Measurements from ENCODE around the gene IER3. TPM values are rescaled to one million over a fixed set of nuclear protein-coding genes. Genes with fewer than 3 reads are reported as not detected.
A peak's percentile ranks its signal among the peaks of the same experiment; 100 is the strongest.

The IER3 gene
- total RNA-seq (2011; cell fraction: chromatin; rRNA removed; ENCODE audit: low replicate concordance) = 15.2 and 21.4 TPM in 2 replicates
- total RNA-seq (2011; cell fraction: nucleolus; rRNA removed) = 22.4 and 29.0 TPM in 2 replicates
- 21.0 and 27.1 TPM in 2 replicates for total RNA-seq (2011; cell fraction: nucleoplasm; rRNA removed)
- 18.7 and 24.7 TPM in 2 replicates for total RNA-seq (2014; rRNA removed)
- 8.0 and 8.2 TPM in 2 replicates for total RNA-seq (2014; rRNA removed; fragmentation: Illumina TruSeq; extraction: Trizol)
- 13.0 and 15.1 TPM in 2 replicates for total RNA-seq (2015; rRNA removed; fragmentation: Illumina TruSeq; extraction: Trizol)
- 23.4 and 24.1 TPM in 2 replicates for total RNA-seq (2021)
- 8.8 and 11.5 TPM in 2 replicates for polyA plus RNA-seq (2011; rRNA removed)
- polyA plus RNA-seq (2011; cell fraction: cytosol; rRNA removed) = 9.9 and 20.6 TPM in 2 replicates
- 25.7 and 32.6 TPM in 2 replicates for polyA plus RNA-seq (2011; cell fraction: nucleus; rRNA removed)
- 30.7 and 77.8 TPM in 2 replicates for polyA plus RNA-seq (2012)
- polyA plus RNA-seq (2014; fragmentation: Illumina TruSeq; extraction: Trizol) = 11.4 and 12.5 TPM in 2 replicates
- polyA plus RNA-seq (2014; fragmentation: Nextera tagmentation; extraction: Ambion mirVana) = 1 to 10 TPM; 1.5 to 1.7 TPM
- 26.0 and 30.0 TPM in 2 replicates for polyA plus RNA-seq (2014; rRNA removed)
- polyA minus RNA-seq (2011; rRNA and poly(A)+ RNA removed) = 3.8 and 6.5 TPM in 2 replicates
- polyA minus RNA-seq (2011; cell fraction: cytosol; rRNA and poly(A)+ RNA removed) = 5.3 and 6.8 TPM in 2 replicates
- polyA minus RNA-seq (2011; cell fraction: nucleus; rRNA and poly(A)+ RNA removed) = 9.7 and 12.9 TPM in 2 replicates
- Bru-seq, nascent RNA = percentile 97 among the genes with signal in this experiment
- BruChase-seq, experiment 1, labeled RNA remaining after a 2-hour chase = percentile 96 among the genes with signal in this experiment
- percentile 94 among the genes with signal in this experiment for BruChase-seq, experiment 2, labeled RNA remaining after a 6-hour chase
- long read RNA-seq, experiment 1, transcript IER3-202 (1 exons, 1,350 nt) = major isoform, 16 of 18 reads
- long read RNA-seq, experiment 1, partial matches to known transcripts = 0 of 18 reads
- long read RNA-seq, experiment 1, other reads (novel, unspliced or antisense) = 0 of 18 reads
- long read RNA-seq, experiment 2, transcript IER3-202 (1 exons, 1,350 nt) = major isoform, 7 of 13 reads
- long read RNA-seq, experiment 2, transcript IER3-201 (2 exons, 1,244 nt) = minor isoform, 6 of 13 reads
- long read RNA-seq, experiment 2, partial matches to known transcripts = 0 of 13 reads
- long read RNA-seq, experiment 2, other reads (novel, unspliced or antisense) = 0 of 13 reads
- long read RNA-seq, experiment 3, partial matches to known transcripts = 0 of 4 reads
- long read RNA-seq, experiment 3, other reads (novel, unspliced or antisense) = 0 of 4 reads

GRCh38 chr6:30744054-30744805 is at the start of gene IER3:
TSS of gene IER3 (minus strand) at chr6:30744547. CDS start at chr6:30744518, 29 bp downstream.
- H3K79me2 ChIP-seq (ENCODE audit: control insufficient read depth, insufficient read depth, low read length) = peaks cover 44% of the 10 kb centered on the region
- in situ Hi-C loops (cut with MboI) (loop anchor here (5.0 kb wide), 2 partner anchors 133 to 333 kb away; no protein-coding TSS in a partner anchor), intact Hi-C loops (cut with micrococcal nuclease) (loop anchor here (1.0 to 5.0 kb wide), 3 partner anchors 69 to 338 kb away; no protein-coding TSS in a partner anchor)
- no peaks in the 10 kb centered on the region for H3K27me3 ChIP-seq (ENCODE audit: control insufficient read depth in 2 of 2, insufficient read depth in 2 of 2, low read length in 2 of 2)
- FAIRE-seq (peak; percentile 93), DNase-seq (ENCODE audit: extremely low read depth in 1 of 4, low spot score in 3 of 4) (peak; percentile 86 to 94 (median 86)), ATAC-seq (peak; percentile 65)
- peak within 1 kb of the TSS; percentile 95 for H2AFZ ChIP-seq (ENCODE audit: low read depth, low read length)
- POLR2A ChIA-PET = interaction anchor here (0.5 to 2.1 kb wide), 22 partner anchors 8 to 343 kb away, joined by 3 to 10 read pairs (median 4); partner anchors contain the start of gene MDC1
- CTCF ChIA-PET (ENCODE audit: low intra/inter-chr PET ratio) = interaction anchor here (0.6 to 3.7 kb wide), 8 partner anchors 35 to 340 kb away, joined by 3 to 20 read pairs (median 4); no protein-coding TSS in a partner anchor
- peaks cover 5% of the 10 kb centered on the region for H3K9me1 ChIP-seq (ENCODE audit: control insufficient read depth, insufficient read depth, low read length)
- H3K36me3 ChIP-seq (ENCODE audit: control insufficient read depth, insufficient read depth, low read length) = peaks cover 22% of the 10 kb centered on the region
- no TSS peak for BruUV-seq (replicated peaks)
- WGBS (ENCODE audit: insufficient coverage, low coverage, missing lambda C conversion rate) = under 1% methylated on average over 54 of the region's 54 CpGs
- peak within 1 kb of the TSS; percentile 87 for H3K27ac ChIP-seq (ENCODE audit: extremely low read depth, low read depth, low read length)
- H3K9me3 ChIP-seq (replicated peaks; ENCODE audit: control insufficient read depth, insufficient read depth, low read depth, low read length) = no peaks in the 10 kb centered on the region
- peak within 1 kb of the TSS; percentile 80 to 99 for H3K9ac ChIP-seq (ENCODE audit: insufficient read depth in 1 of 2, low read depth in 2 of 2, low read length in 2 of 2)
- H3K4me2 ChIP-seq (ENCODE audit: insufficient read depth, low read length) = peak within 1 kb of the TSS; percentile 92
- H3K4me3 ChIP-seq = peak within 1 kb of the TSS; percentile 91
- peaks cover 35 to 47% of the 10 kb centered on the region in 2 experiments for H3K4me1 ChIP-seq (replicated peaks in 1 of 2; ENCODE audit: control insufficient read depth in 2 of 2, insufficient read depth in 2 of 2, low read length in 2 of 2)
- peaks cover 4% of the 10 kb centered on the region; the same call in 1 of the 2 replicates for H4K20me1 ChIP-seq (replicated peaks; ENCODE audit: control insufficient read depth, insufficient read depth, low read length)
- TF ChIP-seq HDAC1 (IDR thresholded peaks at IDR 0.05) (peak in 1 of 2 experiments; percentile 75; a peak in 2 of 4 replicates), WHSC1 (IDR thresholded peaks at IDR 0.05; ENCODE audit: low read length) (no peak), SIX5 (IDR thresholded peaks at IDR 0.05; ENCODE audit: borderline replicate concordance in 1 of 2, insufficient read depth in 1 of 2, low read depth in 1 of 2, low read length in 2 of 2) (no peak), TOE1 (IDR thresholded peaks at IDR 0.05; ENCODE audit: borderline replicate concordance) (peak; percentile 77), TOE1 (CRISPR knock-in tag; IDR thresholded peaks at IDR 0.05; ENCODE audit: borderline replicate concordance, low read depth) (no peak), CBFB (CRISPR knock-in tag; IDR thresholded peaks at IDR 0.05) (no peak), ZNF263 (CRISPR knock-in tag; IDR thresholded peaks at IDR 0.05; ENCODE audit: borderline replicate concordance) (peak; percentile 72; the same call in 1 of the 2 replicates), HMGN3 (IDR thresholded peaks at IDR 0.05; ENCODE audit: borderline replicate concordance, extremely low read depth, insufficient read length, low read depth, low read length) (peak; percentile 92), PRMT5 (CRISPR knock-in tag; IDR thresholded peaks at IDR 0.05) (no peak), EZH2 (IDR thresholded peaks at IDR 0.05; ENCODE audit: borderline replicate concordance, low read depth, low read length) (no peak), ESRRA (IDR thresholded peaks at IDR 0.05; ENCODE audit: borderline replicate concordance, low read depth) (peak; percentile 54; the same call in 1 of the 2 replicates), NCOA1 (IDR thresholded peaks at IDR 0.05; ENCODE audit: low read depth) (0 out of 2 replicates have a peak, but pooled peaks have one; percentile 25), SETDB1 (IDR thresholded peaks at IDR 0.05; ENCODE audit: low read length) (no peak), ZNF830 (CRISPR knock-in tag; IDR thresholded peaks at IDR 0.05) (no peak), CEBPG (CRISPR knock-in tag; IDR thresholded peaks at IDR 0.05) (no peak), CEBPG (tag; conservative IDR thresholded peaks at IDR 0.05 in 1 of 2, IDR thresholded peaks at IDR 0.05 in 1 of 2) (no peak), ILF3 (IDR thresholded peaks at IDR 0.05; ENCODE audit: borderline replicate concordance) (peak; percentile 47; the same call in 1 of the 2 replicates)
